Dendritic cell treated with granulocyte-macrophage colony-stimulating factor and Interleukin-4, amounts not matched to agents 40 ng/mL and 50 ng/mL, for 4 days (primary cell): Measurements from ENCODE around the gene NSMCE4A.
"Not testable (repeated sequence)": the region's sequence is repeated elsewhere in the genome, so short reads cannot be mapped to it uniquely, and the experiment has no call there.

Experiments used
- H3K27ac Mint-ChIP-seq: one replicate; pipeline ENCODE4 v1.8.0; 2022; ENCODE audit warnings: mild to moderate bottlenecking, mixed read lengths
- H3K27me3 Mint-ChIP-seq: one replicate; pipeline ENCODE4 v1.8.0; 2022; ENCODE audit warnings: mild to moderate bottlenecking, mixed read lengths
- H3K36me3 Mint-ChIP-seq: one replicate; pipeline ENCODE4 v1.8.0; 2022; ENCODE audit warnings: low read depth, mixed read lengths
- H3K4me1 Mint-ChIP-seq: one replicate; pipeline ENCODE4 v1.8.0; 2022; ENCODE audit warnings: low read depth, mixed read lengths
- H3K4me3 Mint-ChIP-seq: one replicate; pipeline ENCODE4 v1.8.0; 2022; ENCODE audit warnings: mild to moderate bottlenecking, moderate library complexity, mixed read lengths
- H3K9me3 Mint-ChIP-seq: one replicate; pipeline ENCODE4 v1.8.0; 2022; ENCODE audit warnings: mixed read lengths
- intact Hi-C: fragments of 100-400 bp; cut with micrococcal nuclease; formaldehyde crosslinking; loops from one replicate; pipeline ENCODE4 v1.15.0; 2022

NSMCE4A gene

GRCh38 chr10:122007415-122007814 is 32.4 kb upstream of the NSMCE4A start:
- no peaks in the 10 kb centered on the region for H3K36me3 Mint-ChIP-seq
- intact Hi-C loops = no loop called here
- peaks cover 1% of the 10 kb centered on the region for H3K27me3 Mint-ChIP-seq
- no peak overlapping the region for H3K4me3 Mint-ChIP-seq
- H3K4me1 Mint-ChIP-seq = no peaks in the 10 kb centered on the region
- H3K9me3 Mint-ChIP-seq = peaks cover 12% of the 10 kb centered on the region
- H3K27ac Mint-ChIP-seq = no peak overlapping the region

GRCh38 chr10:122001698-122002097 is 26.7 kb upstream of the NSMCE4A start:
- Mint-ChIP-seq H3K27me3 (no peaks in the 10 kb centered on the region), H3K4me3 (no peak overlapping the region), H3K9me3 (peaks cover 40% of the 10 kb centered on the region), H3K4me1 (no peaks in the 10 kb centered on the region), H3K36me3 (no peaks in the 10 kb centered on the region), H3K27ac (no peak overlapping the region)
- intact Hi-C loops = no loop called here

GRCh38 chr10:121999301-121999700 is 24.3 kb upstream of the NSMCE4A start:
- Mint-ChIP-seq H3K9me3 (peaks cover 40% of the 10 kb centered on the region), H3K27me3 (no peaks in the 10 kb centered on the region), H3K36me3 (no peaks in the 10 kb centered on the region), H3K4me3 (no peak overlapping the region), H3K4me1 (no peaks in the 10 kb centered on the region), H3K27ac (no peak overlapping the region)
- intact Hi-C loops = no loop called here

- Mint-ChIP-seq H3K27ac (no peak overlapping the region), H3K36me3 (no peaks in the 10 kb centered on the region), H3K4me1 (no peaks in the 10 kb centered on the region), H3K9me3 (peaks cover 39% of the 10 kb centered on the region), H3K4me3 (no peak overlapping the region), H3K27me3 (no peaks in the 10 kb centered on the region)
- intact Hi-C loops = no loop called here
Measured at GRCh38 chr10:121998462-121998861, 23.4 kb upstream of the NSMCE4A start.

GRCh38 chr10:121994429-121994941 is 19.5 kb upstream of the NSMCE4A start:
- Mint-ChIP-seq H3K4me1 (no peaks in the 10 kb centered on the region), H3K4me3 (no peak overlapping the region), H3K9me3 (peaks cover under 1% of the 10 kb centered on the region), H3K36me3 (no peaks in the 10 kb centered on the region), H3K27me3 (peaks cover 2% of the 10 kb centered on the region), H3K27ac (no peak overlapping the region)
- intact Hi-C loops = no loop called here

GRCh38 chr10:121991727-121992126 is 16.7 kb upstream of the NSMCE4A start:
- H3K4me3 Mint-ChIP-seq, H3K27ac Mint-ChIP-seq, H3K27me3 Mint-ChIP-seq, intact Hi-C loops, H3K9me3 Mint-ChIP-seq, H3K4me1 Mint-ChIP-seq, H3K36me3 Mint-ChIP-seq: not testable (repeated sequence)

GRCh38 chr10:121990015-121990677 is 15.1 kb upstream of the NSMCE4A start:
- H3K36me3 Mint-ChIP-seq = no peaks in the 10 kb centered on the region
- intact Hi-C loops = no loop called here
- no peaks in the 10 kb centered on the region for H3K4me1 Mint-ChIP-seq
- peaks cover 13% of the 10 kb centered on the region for H3K9me3 Mint-ChIP-seq
- no peak overlapping the region for H3K27ac Mint-ChIP-seq
- peaks cover 2% of the 10 kb centered on the region for H3K27me3 Mint-ChIP-seq
- H3K4me3 Mint-ChIP-seq = no peak overlapping the region

GRCh38 chr10:121988361-121989324 is 13.6 kb upstream of the NSMCE4A start, which contains the start of gene TACC2:
TSS of gene TACC2 (plus strand) at chr10:121989163. CDS start at chr10:122021982, 32,819 bp downstream.
- no peaks in the 10 kb centered on the region for H3K36me3 Mint-ChIP-seq
- H3K9me3 Mint-ChIP-seq = peaks cover 28% of the 10 kb centered on the region
- peaks cover 2% of the 10 kb centered on the region for H3K27me3 Mint-ChIP-seq
- H3K27ac Mint-ChIP-seq = no peak within 1 kb of the TSS
- no peak within 1 kb of the TSS for H3K4me3 Mint-ChIP-seq
- no peaks in the 10 kb centered on the region for H3K4me1 Mint-ChIP-seq
- intact Hi-C loops = no loop called here

- H3K4me3 Mint-ChIP-seq = no peak overlapping the region
- H3K4me1 Mint-ChIP-seq = no peaks in the 10 kb centered on the region
- no peaks in the 10 kb centered on the region for H3K27me3 Mint-ChIP-seq
- no peak overlapping the region for H3K27ac Mint-ChIP-seq
- intact Hi-C loops = no loop called here
- H3K9me3 Mint-ChIP-seq = peaks cover 31% of the 10 kb centered on the region
- H3K36me3 Mint-ChIP-seq = no peaks in the 10 kb centered on the region
Measured at GRCh38 chr10:121984463-121984862, 9.4 kb upstream of the NSMCE4A start.

GRCh38 chr10:121983852-121984251 is 8.8 kb upstream of the NSMCE4A start:
- H3K27ac Mint-ChIP-seq = no peak overlapping the region
- peaks cover 31% of the 10 kb centered on the region for H3K9me3 Mint-ChIP-seq
- intact Hi-C loops = no loop called here
- no peak overlapping the region for H3K4me3 Mint-ChIP-seq
- H3K36me3 Mint-ChIP-seq = no peaks in the 10 kb centered on the region
- no peaks in the 10 kb centered on the region for H3K4me1 Mint-ChIP-seq
- H3K27me3 Mint-ChIP-seq = no peaks in the 10 kb centered on the region

- Mint-ChIP-seq H3K36me3 (no peaks in the 10 kb centered on the region), H3K27me3 (no peaks in the 10 kb centered on the region), H3K9me3 (peaks cover 39% of the 10 kb centered on the region), H3K27ac (no peak overlapping the region), H3K4me3 (no peak overlapping the region), H3K4me1 (no peaks in the 10 kb centered on the region)
- intact Hi-C loops = no loop called here
Measured at GRCh38 chr10:121981346-121981745, 6.3 kb upstream of the NSMCE4A start.

- intact Hi-C loops = no loop called here
- Mint-ChIP-seq H3K36me3 (no peaks in the 10 kb centered on the region), H3K27me3 (no peaks in the 10 kb centered on the region), H3K4me3 (no peak overlapping the region), H3K27ac (no peak overlapping the region), H3K9me3 (peaks cover 20% of the 10 kb centered on the region), H3K4me1 (peaks cover 14% of the 10 kb centered on the region)
Measured at GRCh38 chr10:121978511-121978910, 3.5 kb upstream of the NSMCE4A start.

GRCh38 chr10:121976607-121977006 is 1.6 kb upstream of the NSMCE4A start:
- intact Hi-C loops = no loop called here
- Mint-ChIP-seq H3K27me3 (no peaks in the 10 kb centered on the region), H3K4me3 (no peak overlapping the region), H3K9me3 (peaks cover 19% of the 10 kb centered on the region), H3K36me3 (peaks cover 13% of the 10 kb centered on the region), H3K27ac (no peak overlapping the region), H3K4me1 (peaks cover 24% of the 10 kb centered on the region)
